Stimulated activated CD8-positive, alpha-beta memory T cell treated with anti-CD3 and anti-CD28 coated beads, Interleukin-7, amount 100 ng/mL, for 48 hours (primary cell): ENCODE data around the gene NGF.

ENCODE experiments used
- DNase-seq, 2 donors: peaks; one replicate each; pipeline ENCODE4 v3.0.0-alpha.2; 2020; ENCODE audit warnings: low read depth in 1 of 2; ENCODE audit errors: extremely low read depth in 1 of 2

NGF gene

GRCh38 chr1:115337276-115337632 lies 795 bp downstream of the NGF start:
- no peak for DNase-seq

- DNase-seq: no peak
Measured at GRCh38 chr1:115336741-115337140, 1.3 kb downstream of the NGF start.

- no peak for DNase-seq
Measured at GRCh38 chr1:115332813-115333608, 5.0 kb downstream of the NGF start.

GRCh38 chr1:115331558-115332331 lies 6.3 kb downstream of the NGF start:
- no peak for DNase-seq

GRCh38 chr1:115330480-115331013 lies 7.5 kb downstream of the NGF start:
- no peak for DNase-seq

- DNase-seq: no peak
Measured at GRCh38 chr1:115329965-115330364, 8.1 kb downstream of the NGF start.

GRCh38 chr1:115327270-115327669 lies 10.8 kb downstream of the NGF start:
- DNase-seq: no peak

- DNase-seq: no peak
Measured at GRCh38 chr1:115326419-115326818, 11.6 kb downstream of the NGF start.

GRCh38 chr1:115325874-115326273 lies 12.2 kb downstream of the NGF start:
- DNase-seq: no peak

GRCh38 chr1:115324649-115325420 lies 13.2 kb downstream of the NGF start:
- no peak for DNase-seq

- DNase-seq: no peak
Measured at GRCh38 chr1:115323366-115324004, 14.6 kb downstream of the NGF start.

GRCh38 chr1:115322631-115323030 lies 15.4 kb downstream of the NGF start:
- no peak for DNase-seq

- no peak for DNase-seq
Measured at GRCh38 chr1:115320377-115320776, 17.7 kb downstream of the NGF start.

- no peak for DNase-seq
Measured at GRCh38 chr1:115319706-115320105, 18.3 kb downstream of the NGF start.

GRCh38 chr1:115317101-115318012 lies 20.7 kb downstream of the NGF start:
- no peak for DNase-seq

GRCh38 chr1:115314765-115315164 lies 23.3 kb downstream of the NGF start:
- no peak for DNase-seq

- no peak for DNase-seq
Measured at GRCh38 chr1:115314092-115314491, 24.0 kb downstream of the NGF start.

- DNase-seq: no peak
Measured at GRCh38 chr1:115313182-115313581, 24.9 kb downstream of the NGF start.

GRCh38 chr1:115312742-115313141 lies 25.3 kb downstream of the NGF start:
- DNase-seq: no peak

- no peak for DNase-seq
Measured at GRCh38 chr1:115311474-115311989, 26.5 kb downstream of the NGF start.
